HG02884 (cell line): Measurements from ENCODE around the gene PRR29.
"Not testable (repeated sequence)": the region's sequence is repeated elsewhere in the genome, so short reads cannot be mapped to it uniquely, and the experiment has no call there.

Experiments
- ATAC-seq: cut with Tn5 transposase; IDR thresholded peaks from one replicate; pipeline ENCODE4 v1.9.1; 2021; ENCODE audit warnings: mild to moderate bottlenecking, moderate library complexity; ENCODE audit not compliant: unreplicated experiment

Gene PRR29

GRCh38 chr17:63996430-63997182 lies 1.5 kb upstream of the PRR29 start:
- ATAC-seq = no peak

DNA sequence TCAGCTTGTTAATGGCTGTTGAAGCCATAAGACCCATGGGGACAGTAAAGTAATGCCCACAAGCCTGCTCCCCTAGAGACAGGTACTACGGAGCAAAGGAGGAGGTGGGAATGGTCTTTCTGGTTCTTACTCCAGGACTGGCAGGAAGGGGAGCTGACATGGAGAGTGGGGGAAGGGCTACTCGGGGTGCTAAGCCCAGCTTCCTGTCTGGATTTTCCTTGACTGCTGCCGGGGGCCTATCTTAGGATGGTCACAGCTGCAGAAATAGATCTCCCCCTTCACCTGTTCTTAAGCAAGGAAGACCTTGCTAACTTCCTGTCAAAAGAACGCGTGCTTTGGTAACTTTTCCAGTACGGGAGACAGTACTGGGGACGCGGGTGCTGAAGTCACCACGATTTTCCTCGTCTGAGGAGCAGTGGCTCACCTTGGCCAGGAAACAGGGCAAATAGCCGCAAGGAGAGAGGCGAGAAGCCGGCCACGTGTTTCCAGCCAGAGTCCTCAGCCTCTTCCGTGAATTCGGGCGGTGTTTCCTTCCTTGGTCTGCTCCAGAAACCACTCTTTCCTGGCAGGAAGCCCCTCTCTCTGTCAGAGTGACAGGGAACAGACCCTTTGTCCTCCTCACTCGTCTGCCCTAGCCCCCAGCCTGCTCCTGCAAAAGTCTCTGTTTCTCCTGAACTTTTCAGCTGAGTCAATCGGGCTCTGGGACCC lies 656 bp upstream of the PRR29 start:
- ATAC-seq = no peak

DNA sequence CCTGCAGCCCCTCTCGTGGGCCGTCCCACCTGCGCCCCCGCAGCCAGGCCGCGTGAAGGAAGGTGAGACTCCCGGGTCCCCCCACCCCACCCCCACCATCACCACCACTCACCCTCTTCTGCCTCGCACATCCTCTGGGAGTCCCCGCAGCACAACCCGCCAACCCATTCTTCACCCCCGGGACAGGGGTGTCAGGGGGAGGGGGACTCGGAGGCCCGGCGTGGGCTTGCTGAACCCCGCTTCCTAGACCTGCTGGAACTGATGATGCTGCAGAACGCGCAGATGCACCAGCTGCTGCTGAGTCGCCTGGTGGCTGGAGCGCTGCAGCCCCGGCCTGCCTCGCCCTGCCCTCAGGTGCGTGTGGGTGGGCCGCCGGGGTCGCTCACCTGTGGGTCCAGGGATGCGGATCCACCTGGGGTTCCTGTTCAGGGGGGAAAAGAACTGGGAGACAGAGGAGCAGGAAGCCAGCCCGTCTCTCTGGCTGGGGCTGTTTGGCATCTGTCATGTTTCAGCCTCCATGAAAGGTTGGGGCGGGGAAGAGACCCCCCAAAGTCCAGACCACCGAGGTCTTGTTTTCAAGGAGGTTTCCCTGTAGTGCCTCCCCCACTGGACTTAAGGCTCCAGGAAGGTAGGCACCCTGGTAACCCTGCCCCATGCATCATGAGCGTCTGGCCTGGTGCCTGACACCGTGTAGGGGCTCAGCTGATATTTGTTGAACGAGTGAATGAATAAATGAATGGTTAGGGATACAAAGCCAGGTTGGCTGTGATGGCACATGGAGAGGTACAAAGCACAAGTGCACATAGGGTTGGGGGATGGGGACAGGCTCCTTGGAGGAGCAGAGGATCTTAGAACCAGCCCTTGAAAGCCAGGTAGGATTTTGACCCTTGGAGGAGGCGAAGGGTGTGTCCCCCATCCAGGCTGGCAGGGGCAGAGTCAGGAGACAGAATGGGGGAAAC lies 849 bp downstream of the PRR29 start:
- no peak for ATAC-seq

GRCh38 chr17:63999680-64000531 lies 1.8 kb downstream of the PRR29 start:
- no peak for ATAC-seq

DNA sequence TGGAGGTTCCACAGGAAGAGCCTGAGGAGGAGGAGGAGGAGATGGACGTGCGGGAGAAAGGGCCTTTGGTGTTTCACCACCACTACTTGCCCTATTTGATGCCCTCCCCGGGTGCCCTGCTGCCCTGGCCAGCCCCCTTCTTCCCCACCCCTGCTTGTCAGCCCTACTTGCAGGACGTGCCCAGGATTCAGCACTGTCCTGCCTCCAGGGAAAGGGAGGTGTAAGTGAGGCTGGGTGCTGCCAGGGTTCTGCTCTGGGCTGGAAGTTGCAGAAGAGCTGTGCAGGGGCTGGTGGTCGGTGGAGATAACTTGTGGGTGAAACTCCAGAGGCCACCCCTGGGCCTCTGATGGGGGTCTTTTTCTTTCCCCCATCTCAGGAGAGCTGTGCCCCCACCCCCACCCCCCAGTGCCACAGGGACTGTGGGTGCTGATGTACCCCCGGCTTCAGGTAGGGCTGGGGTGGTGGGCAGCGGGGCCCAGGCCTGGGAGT lies 3.0 kb downstream of the PRR29 start:
- no peak for ATAC-seq

GRCh38 chr17:64001763-64002529 lies 3.8 kb downstream of the PRR29 start:
- ATAC-seq = no peak

DNA sequence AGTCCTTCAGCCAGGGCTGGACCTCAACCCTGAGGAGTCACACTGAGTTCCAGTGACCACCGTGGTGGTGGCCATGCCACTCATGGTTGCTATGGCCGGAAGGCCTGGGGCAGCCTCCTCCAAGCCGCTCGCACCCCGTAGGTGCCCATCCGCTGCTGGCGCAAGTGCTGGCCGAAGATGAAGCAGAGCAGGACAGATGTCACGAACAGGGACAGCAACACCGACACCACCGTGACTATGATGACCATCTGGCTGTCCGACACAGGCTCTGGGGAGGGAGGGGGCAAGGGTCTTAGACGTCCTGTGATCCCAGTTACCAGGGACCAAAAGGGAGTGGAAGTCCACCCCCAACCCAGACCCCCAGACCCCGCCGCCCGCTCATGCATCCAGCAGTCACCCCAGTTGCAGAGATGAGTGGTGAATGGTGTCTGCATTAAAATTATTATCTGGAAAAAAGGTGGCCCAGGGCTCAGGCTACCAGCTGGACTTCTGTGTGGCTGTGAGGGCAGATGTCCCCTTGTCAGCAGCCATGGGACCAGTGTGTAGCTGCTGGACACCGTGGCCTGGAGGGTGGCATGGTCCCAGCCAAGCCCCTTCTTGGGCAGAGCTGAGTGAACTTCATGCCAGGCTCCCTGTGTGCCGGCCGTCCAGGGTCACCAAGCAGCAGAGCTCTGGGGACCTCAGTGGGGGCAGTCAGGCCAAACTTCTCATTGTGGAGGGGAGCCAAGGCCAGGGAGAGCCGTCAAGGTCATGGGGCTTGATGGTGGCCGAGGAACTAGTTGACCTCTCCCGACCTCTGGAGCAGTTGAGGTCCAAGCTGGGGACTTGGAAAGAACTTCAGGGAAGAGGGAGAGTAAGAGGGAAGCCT lies 4.7 kb downstream of the PRR29 start:
- no peak for ATAC-seq

DNA sequence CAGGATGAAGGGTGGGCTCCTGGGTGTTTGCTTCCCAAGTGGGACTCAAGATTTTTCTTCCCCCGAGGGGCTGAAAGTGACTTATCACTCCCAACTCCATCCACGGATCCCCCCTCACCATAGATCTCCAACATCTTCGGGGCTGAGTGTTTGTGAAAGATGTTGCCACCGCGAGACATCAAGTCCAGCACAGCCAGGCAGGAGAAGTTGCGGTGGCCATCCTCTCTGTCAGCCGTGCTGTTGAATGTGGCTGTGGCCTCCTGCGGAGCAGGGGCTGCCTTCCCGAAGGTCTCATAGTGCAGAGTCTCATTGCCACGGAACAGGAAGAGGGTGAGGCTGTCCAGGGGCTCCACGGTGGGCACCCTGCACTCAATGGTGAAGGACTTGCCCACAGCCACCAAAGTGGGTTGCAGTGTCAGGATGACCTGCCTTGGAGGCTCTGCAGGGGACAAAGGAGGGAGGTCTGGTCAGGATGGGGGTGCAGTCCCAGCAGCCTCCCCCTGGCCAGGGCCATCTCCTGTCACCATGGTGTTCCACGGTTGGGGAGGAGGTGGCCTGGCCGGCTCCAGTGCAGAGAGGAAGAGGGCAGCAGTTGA lies 5.5 kb downstream of the PRR29 start:
- no peak for ATAC-seq

- ATAC-seq = no peak
Observed at GRCh38 chr17:64004218-64004770, 6.1 kb downstream of the PRR29 start.

DNA sequence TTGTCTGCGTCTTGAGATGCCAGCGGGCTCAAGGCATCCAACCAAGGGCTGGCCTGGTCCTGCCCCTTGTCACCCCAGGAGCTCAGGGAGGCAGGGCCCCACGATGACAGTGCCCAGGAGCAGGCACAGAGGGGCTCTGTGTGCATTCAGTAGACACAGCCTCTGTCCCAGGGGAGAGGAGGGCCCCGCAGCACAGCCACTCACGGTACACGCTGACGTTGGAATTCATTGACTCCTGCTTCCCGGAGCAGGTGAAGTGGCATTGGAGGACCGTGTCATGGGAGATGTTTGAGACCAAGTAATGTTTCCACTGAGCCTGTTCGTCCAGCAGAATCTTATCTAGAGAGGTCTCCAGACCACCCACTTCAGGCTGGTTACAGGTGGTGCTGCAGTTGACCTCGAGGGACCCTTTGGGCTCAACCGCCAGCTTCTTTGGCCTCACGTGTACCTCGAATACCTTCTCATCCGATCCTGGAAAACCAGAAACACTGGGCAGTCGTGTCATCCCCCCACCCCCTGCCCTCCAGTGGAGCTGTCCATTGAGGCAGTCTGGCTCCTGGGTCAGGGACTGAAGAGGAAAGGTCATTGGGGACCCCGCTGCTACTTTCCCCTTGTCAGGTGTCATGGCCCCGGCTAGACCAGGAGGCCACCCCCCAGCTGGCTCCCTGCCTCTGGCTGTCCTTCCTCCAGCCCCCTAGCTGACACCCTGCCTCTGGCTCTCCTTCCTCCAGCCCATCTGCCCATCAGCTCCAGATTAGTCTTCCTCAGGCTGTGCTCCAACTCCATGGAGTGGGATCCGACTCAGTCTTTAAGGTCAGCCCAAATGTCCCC lies 7.0 kb downstream of the PRR29 start:
- no peak for ATAC-seq

GRCh38 chr17:64005734-64006167 lies 7.6 kb downstream of the PRR29 start:
- ATAC-seq = no peak

DNA sequence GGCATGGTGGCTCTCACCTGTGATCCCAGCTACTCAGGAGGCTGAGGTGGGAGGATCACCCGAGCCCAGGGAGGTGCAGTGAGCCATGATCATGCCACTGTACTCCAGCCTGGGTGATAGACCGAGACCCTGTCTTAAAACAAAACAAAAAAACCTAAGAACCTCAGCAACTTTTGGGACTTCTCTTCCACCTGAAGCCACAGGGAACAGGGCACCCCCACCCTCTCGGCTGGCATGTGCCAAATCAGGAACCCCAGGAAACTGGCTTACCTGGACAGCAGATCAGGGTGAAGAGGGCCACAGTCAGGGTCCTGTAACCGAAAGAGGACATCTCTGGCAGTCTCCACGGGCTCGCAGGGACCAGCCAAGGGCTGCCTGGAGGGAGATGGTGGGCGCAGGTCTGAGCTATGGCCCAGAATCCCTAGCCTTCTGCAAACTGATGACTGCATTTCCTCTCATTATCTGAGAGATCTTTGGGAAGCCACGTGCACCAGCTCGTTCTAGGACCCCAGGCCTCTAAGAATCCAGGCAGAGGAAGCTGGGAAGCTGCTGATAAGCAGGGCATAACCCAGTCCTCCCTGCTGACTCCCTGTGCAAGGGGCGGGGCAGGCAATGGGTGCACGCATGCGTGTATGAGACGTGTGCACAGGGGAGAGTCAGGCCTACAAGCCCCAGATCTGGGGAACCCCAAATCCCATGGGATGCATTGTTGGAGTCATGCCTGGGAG lies 8.4 kb downstream of the PRR29 start:
- no peak for ATAC-seq

GRCh38 chr17:64007089-64007837 lies 9.1 kb downstream of the PRR29 start:
- not testable (repeated sequence) for ATAC-seq

- ATAC-seq = no peak
Observed at GRCh38 chr17:64007838-64008282, 9.7 kb downstream of the PRR29 start.

DNA sequence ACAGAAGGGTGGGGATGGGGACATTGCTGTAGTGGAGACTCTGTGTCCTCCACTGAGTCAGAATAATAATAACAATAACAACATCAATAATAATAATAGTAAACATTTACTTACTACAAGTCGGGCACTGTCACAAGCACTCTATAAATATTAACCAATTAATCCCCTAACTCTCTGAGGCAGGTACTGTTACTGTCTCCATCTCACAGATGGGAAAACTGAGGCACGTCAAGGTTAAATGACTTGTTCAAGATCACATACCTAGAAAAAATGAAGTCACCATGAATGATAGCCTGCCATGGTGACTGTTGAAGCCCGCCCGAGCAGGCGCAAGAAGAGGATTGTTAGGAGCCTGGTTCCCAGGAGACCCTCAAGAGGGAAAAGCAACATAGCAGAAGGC lies 10.2 kb downstream of the PRR29 start:
- no peak for ATAC-seq
